Lung (tissue), 12 donors: ENCODE results near the gene PLIN5. TPM values are rescaled to one million over a fixed set of nuclear protein-coding genes. Genes with fewer than 3 reads are reported as not detected.

Experiments used
- ATAC-seq: fragments of 200-7000 bp; cut with Tn5 transposase; one replicate; pipeline ENCODE4 v1.9.1; 2020; ENCODE audit warnings: moderate number of reproducible peaks; ENCODE audit not compliant: insufficient read depth, low FRiP score
- DNase-seq, 3 donors: peaks; one replicate each; pipeline ENCODE4 v3.0.0-alpha.2; 2013 to 2017
- H3K27ac ChIP-seq, 2 donors: one replicate each; pipeline ENCODE4 v1.5.1; 2013; ENCODE audit warnings: mild to moderate bottlenecking in 2 of 2, moderate library complexity in 2 of 2, control low read depth in 1 of 2, inconsistent platforms in 1 of 2, low read depth in 1 of 2, low read length in 1 of 2
- H3K27me3 ChIP-seq, 3 donors: one replicate each; pipeline ENCODE4 v1.5.1; 2013; ENCODE audit warnings: low read length in 2 of 3; ENCODE audit not compliant: control insufficient read depth in 3 of 3, insufficient read depth in 3 of 3
- H3K36me3 ChIP-seq, 4 donors: one replicate each; pipeline ENCODE4 v1.5.1; 2013; ENCODE audit warnings: low read length in 4 of 4, mild to moderate bottlenecking in 1 of 4, moderate library complexity in 1 of 4; ENCODE audit not compliant: control insufficient read depth in 4 of 4, insufficient read depth in 4 of 4
- H3K4me1 ChIP-seq, 5 donors: one replicate each; pipeline ENCODE4 v1.5.1; 2013; ENCODE audit warnings: low read length in 5 of 5, mild to moderate bottlenecking in 2 of 5, moderate library complexity in 1 of 5; ENCODE audit not compliant: control insufficient read depth in 5 of 5, insufficient read depth in 5 of 5
- H3K4me3 ChIP-seq: one replicate; pipeline ENCODE4 v1.5.1; 2013; ENCODE audit warnings: mild to moderate bottlenecking, control low read depth, moderate library complexity
- H3K9ac ChIP-seq, 2 donors: one replicate each; pipeline ENCODE4 v1.5.1; 2013; ENCODE audit warnings: low read length in 2 of 2, control low read depth in 1 of 2; ENCODE audit not compliant: insufficient read depth in 1 of 2
- H3K9me3 ChIP-seq, 4 donors: one replicate each; pipeline ENCODE4 v1.5.1; 2013; ENCODE audit warnings: low read length in 3 of 4, mild to moderate bottlenecking in 1 of 4, moderate library complexity in 1 of 4; ENCODE audit not compliant: control insufficient read depth in 4 of 4, insufficient read depth in 3 of 4
- CTCF ChIP-seq: IDR thresholded peaks from 2 replicates; pipeline ENCODE4 v1.5.1; 2012; ENCODE audit warnings: mild to moderate bottlenecking; ENCODE audit errors: control extremely low read depth, extremely low read depth
- WGBS, 2 donors: extraction: QIAGEN DNeasy Blood & Tissue Kit; methylation state at CpG; one replicate each; pipeline ENCODE4 v1.1.7; 2013; 5-methylcytosine and 5-hydroxymethylcytosine counted together
- polyA plus RNA-seq, 2 donors: library from polyadenylated mRNA; stranded (reverse); fragments of 200-250 nt; gene quantifications; one replicate each; pipeline ENCODE4 v1.2.1, GENCODE V29; 2013
- total RNA-seq, 2 donors: library from RNA; depleted of rRNA in 1 of 2; stranded (reverse); fragments of >200 nt in 1 of 2; gene quantifications; one replicate each; pipeline ENCODE4 v1.2.1, GENCODE V29; 2014 to 2021
- donor health status: control.
- donor health status: control.
- donor health status: Bipolar disorder and iron deficiency.
- donor health status: healthy.
- donor health status: DM: yes; HTN: yes; CAD: no.

Gene PLIN5
- total and polyA plus RNA-seq, 4 donors = 7.5 to 37.3 (median 24.5) TPM

GRCh38 chr19:4550018-4550417, 15.0 kb upstream of the PLIN5 start:
- Histone ChIP-seq H3K9me3 (peaks cover 0 to 3% (median 0%) of the 10 kb centered on the region in 4 donors), H3K27ac (no peak overlapping the region), H3K36me3 (peaks cover 0 to 40% (median 0%) of the 10 kb centered on the region in 4 donors), H3K27me3 (no peaks in the 10 kb centered on the region), H3K9ac (no peak overlapping the region), H3K4me1 (peaks cover 0 to 5% (median 0%) of the 10 kb centered on the region in 5 donors), H3K4me3 (no peak overlapping the region)
- TF ChIP-seq CTCF = no peak
- WGBS, 2 donors = 91 to 94% methylated on average over 18 of the region's 18 CpGs
- no peak for DNase-seq
- ATAC-seq = no peak

DNA sequence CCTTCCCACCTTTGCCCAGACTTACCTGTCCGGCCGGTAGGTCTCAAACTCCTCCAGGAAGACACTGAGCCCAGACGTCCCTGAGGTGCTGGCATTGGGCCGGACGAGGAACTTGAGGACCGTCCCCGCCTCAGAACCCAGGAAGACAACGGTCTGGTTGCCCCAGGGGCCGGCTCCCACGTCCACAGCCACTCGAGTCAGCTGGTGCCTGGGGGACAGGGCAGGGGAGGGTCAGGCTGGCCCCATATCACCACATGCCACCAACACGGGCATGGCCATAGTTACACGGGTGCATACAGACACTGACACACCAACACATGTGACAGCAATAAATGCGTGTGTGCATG, 13.2 kb upstream of the PLIN5 start:
- no peak overlapping the region for H3K27ac ChIP-seq
- peaks cover 0 to 3% (median 0%) of the 10 kb centered on the region in 4 donors for H3K9me3 ChIP-seq
- TF ChIP-seq CTCF = no peak
- ATAC-seq = no peak
- peaks cover 0 to 40% (median 0%) of the 10 kb centered on the region in 4 donors for H3K36me3 ChIP-seq
- no peak overlapping the region for H3K4me3 ChIP-seq
- H3K27me3 ChIP-seq = no peaks in the 10 kb centered on the region
- 48 to 70% methylated on average over 14 of the region's 14 CpGs for WGBS, 2 donors
- H3K4me1 ChIP-seq = peaks cover 0 to 7% (median 0%) of the 10 kb centered on the region in 5 donors
- DNase-seq = no peak
- H3K9ac ChIP-seq = no peak overlapping the region

DNA sequence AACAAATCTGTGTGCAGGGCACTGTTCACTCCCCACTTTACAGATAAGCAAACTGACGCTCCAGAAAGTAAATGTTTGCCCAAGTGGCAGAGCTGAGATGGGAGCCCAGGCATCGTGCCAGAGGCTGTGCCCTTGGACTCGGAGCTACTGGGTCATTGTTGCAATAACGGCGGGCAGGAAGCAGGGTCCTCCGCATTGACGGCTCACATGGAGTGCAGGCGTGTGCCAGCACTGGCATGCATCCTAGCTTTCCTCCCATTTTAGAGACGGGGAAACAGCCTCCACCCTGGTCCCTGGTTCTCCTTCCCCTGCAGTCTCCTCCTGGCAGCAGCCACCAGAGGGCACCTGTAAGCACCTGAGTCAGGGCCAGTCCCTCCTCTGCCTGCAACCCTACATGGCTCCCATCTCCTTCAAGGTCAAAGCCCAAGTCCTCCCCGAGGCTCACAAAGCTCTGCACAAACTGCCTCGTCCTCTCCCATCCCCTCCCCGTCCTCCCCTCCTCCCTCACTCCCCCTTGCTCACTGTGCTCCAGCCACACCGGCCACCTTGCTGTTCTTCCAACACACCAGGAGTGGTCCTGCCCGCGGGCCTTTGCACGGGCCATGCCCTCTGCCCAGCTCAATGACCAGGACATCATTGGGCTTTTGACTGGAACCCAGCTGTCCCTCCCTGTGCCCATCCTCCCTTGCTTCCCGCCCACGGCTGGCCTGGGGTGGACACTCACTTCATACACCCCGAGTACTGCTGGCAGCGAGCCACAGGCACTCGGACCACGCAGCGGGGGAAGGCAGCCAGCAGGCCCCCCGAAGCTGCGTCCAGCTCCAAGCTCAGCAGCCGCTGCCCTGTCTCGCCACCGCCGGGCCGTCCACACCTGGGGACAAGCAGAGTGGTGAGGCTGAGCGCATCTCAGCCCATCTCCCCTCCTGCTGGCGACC, 12.5 kb upstream of the PLIN5 start:
- Histone ChIP-seq H3K9ac (no peak overlapping the region), H3K27ac (no peak overlapping the region), H3K27me3 (no peaks in the 10 kb centered on the region), H3K4me1 (peaks cover 0 to 7% (median 0%) of the 10 kb centered on the region in 5 donors), H3K4me3 (no peak overlapping the region), H3K36me3 (peaks cover 0 to 37% (median 0%) of the 10 kb centered on the region in 4 donors), H3K9me3 (peaks cover 0 to 4% (median 0%) of the 10 kb centered on the region in 4 donors)
- WGBS, 2 donors = 57 to 63% methylated on average over 31 to 32 of the region's 32 CpGs
- ATAC-seq (no peak), DNase-seq (no peak)
- TF ChIP-seq CTCF = no peak
